Thyroid gland (tissue), 4 donors: Measurements from ENCODE around the gene CCDC85A.

Experiments used
- CTCF ChIP-seq, 6 experiments: fragments of 200-600 bp in 3 of 6; fragments of 450-650 bp in 3 of 6; sonication (generic) in 3 of 6; IDR thresholded peaks; one replicate each; pipeline ENCODE4 v1.5.1; 2016 to 2019; ENCODE audit warnings: antibody characterized with exemption in 6 of 6, mild to moderate bottlenecking in 2 of 6, inconsistent platforms in 1 of 6, moderate library complexity in 1 of 6
- POLR2A ChIP-seq, 2 donors: fragments of 450-650 bp; IDR thresholded peaks; one replicate each; pipeline ENCODE4 v1.6.1; 2017; ENCODE audit warnings: antibody characterized with exemption in 2 of 2, mild to moderate bottlenecking in 2 of 2, moderate library complexity in 1 of 2

- no peak for TF ChIP-seq CTCF (IDR thresholded peaks at IDR 0.05)
- TF ChIP-seq POLR2A (IDR thresholded peaks at IDR 0.05), result no peak
Observed at GRCh38 chr2:56331810-56332209, 148.0 kb downstream of the CCDC85A start.
